Nephron progenitor cell (in vitro differentiated cells): ENCODE results near the gene EFCC1.

Experiments used
- DNase-seq: peaks from one replicate; pipeline ENCODE4 v3.0.0; 2021
- H3K27ac Mint-ChIP-seq: 2 replicates; pipeline ENCODE4 v1.8.0; 2021; ENCODE audit warnings: mild to moderate bottlenecking, moderate library complexity, mixed read lengths
- H3K27me3 Mint-ChIP-seq: 2 replicates; pipeline ENCODE4 v1.8.0; 2021; ENCODE audit warnings: mild to moderate bottlenecking, low read depth, mixed read lengths; ENCODE audit not compliant: poor library complexity
- H3K36me3 Mint-ChIP-seq: 2 replicates; pipeline ENCODE4 v1.8.0; 2021; ENCODE audit warnings: low read depth, mixed read lengths
- H3K4me1 Mint-ChIP-seq: 2 replicates; pipeline ENCODE4 v1.8.0; 2021; ENCODE audit warnings: mixed read lengths
- H3K4me3 Mint-ChIP-seq: 2 replicates; pipeline ENCODE4 v1.8.0; 2021; ENCODE audit warnings: mild to moderate bottlenecking, moderate library complexity, mixed read lengths
- H3K9me3 Mint-ChIP-seq: 2 replicates; pipeline ENCODE4 v1.8.0; 2021; ENCODE audit warnings: mild to moderate bottlenecking, moderate library complexity, mixed read lengths
- TF ChIP-seq, protein P1 (sequence below): fragments of 200-600 bp; sonication (generic); IDR thresholded peaks from 2 replicates; pipeline ENCODE4 v1.5.0; 2021; ENCODE audit warnings: antibody characterized with exemption

Gene EFCC1

DNA sequence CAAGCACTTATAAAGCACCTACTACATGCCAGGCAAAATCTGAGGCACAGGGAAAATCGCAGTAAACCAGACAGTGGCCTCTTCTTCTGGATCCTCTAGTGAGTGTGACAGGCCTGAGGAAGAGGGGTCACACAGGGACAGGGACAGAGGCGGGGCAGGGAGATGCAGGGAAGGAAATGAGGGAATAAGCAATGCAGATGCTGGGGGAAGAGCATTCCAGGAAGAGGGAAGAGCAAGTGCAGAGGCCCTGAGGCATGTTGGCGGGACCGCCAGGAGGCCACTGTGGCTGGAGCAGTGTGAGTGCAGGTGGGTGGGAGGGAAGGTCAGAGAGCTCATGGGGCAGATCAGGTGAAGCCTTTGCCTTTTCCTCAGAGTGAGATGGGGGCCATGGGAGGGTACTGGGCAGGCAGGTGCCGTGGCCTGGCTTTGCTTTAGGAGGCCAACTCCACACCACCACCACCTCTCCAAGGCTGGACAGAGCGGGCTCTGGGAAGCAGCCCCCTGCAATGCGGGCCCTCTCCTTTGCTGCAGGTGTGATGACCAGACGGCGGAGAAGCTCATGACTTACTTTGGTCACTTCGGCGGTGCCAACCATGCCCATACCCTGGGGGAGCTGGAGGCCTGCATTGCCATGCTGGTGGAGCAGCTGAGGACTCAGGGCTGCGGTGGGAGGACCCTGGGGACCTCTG lies 32.7 kb downstream of the EFCC1 start:
- Mint-ChIP-seq H3K9me3 (peaks cover 4% of the 10 kb centered on the region), H3K4me3 (no peak overlapping the region), H3K4me1 (peaks cover 23% of the 10 kb centered on the region), H3K36me3 (no peaks in the 10 kb centered on the region), H3K27ac (no peak overlapping the region), H3K27me3 (peaks cover 4% of the 10 kb centered on the region)
- TF ChIP-seq, protein P1, sequence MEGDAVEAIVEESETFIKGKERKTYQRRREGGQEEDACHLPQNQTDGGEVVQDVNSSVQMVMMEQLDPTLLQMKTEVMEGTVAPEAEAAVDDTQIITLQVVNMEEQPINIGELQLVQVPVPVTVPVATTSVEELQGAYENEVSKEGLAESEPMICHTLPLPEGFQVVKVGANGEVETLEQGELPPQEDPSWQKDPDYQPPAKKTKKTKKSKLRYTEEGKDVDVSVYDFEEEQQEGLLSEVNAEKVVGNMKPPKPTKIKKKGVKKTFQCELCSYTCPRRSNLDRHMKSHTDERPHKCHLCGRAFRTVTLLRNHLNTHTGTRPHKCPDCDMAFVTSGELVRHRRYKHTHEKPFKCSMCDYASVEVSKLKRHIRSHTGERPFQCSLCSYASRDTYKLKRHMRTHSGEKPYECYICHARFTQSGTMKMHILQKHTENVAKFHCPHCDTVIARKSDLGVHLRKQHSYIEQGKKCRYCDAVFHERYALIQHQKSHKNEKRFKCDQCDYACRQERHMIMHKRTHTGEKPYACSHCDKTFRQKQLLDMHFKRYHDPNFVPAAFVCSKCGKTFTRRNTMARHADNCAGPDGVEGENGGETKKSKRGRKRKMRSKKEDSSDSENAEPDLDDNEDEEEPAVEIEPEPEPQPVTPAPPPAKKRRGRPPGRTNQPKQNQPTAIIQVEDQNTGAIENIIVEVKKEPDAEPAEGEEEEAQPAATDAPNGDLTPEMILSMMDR, result no peak
- DNase-seq, result no peak

DNA sequence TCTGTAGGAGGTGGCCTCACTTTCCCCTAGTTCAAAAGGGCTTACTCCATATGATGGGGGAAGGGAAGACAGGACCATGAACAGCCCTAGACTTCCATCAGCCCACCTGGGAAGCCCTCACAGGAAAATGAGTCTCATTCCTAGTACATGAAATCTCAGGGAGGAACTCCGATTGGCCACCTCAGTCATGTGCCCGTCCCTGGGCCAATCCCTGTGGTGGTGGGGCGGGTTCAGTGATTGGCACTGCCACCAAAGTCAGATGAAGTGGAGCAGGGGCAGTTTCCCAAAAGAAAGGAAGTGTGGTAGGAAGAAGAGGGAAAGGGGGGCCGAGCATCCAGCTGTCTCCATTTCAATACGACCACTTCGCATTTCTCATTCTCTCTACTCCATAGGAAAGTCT lies 33.5 kb downstream of the EFCC1 start:
- TF ChIP-seq, protein P1, result no peak
- no peaks in the 10 kb centered on the region for H3K9me3 Mint-ChIP-seq
- H3K4me3 Mint-ChIP-seq, result no peak overlapping the region
- H3K27me3 Mint-ChIP-seq, result peaks cover 4% of the 10 kb centered on the region
- H3K27ac Mint-ChIP-seq, result no peak overlapping the region
- no peak for DNase-seq
- H3K4me1 Mint-ChIP-seq, result peaks cover 26% of the 10 kb centered on the region
- H3K36me3 Mint-ChIP-seq, result no peaks in the 10 kb centered on the region

DNA sequence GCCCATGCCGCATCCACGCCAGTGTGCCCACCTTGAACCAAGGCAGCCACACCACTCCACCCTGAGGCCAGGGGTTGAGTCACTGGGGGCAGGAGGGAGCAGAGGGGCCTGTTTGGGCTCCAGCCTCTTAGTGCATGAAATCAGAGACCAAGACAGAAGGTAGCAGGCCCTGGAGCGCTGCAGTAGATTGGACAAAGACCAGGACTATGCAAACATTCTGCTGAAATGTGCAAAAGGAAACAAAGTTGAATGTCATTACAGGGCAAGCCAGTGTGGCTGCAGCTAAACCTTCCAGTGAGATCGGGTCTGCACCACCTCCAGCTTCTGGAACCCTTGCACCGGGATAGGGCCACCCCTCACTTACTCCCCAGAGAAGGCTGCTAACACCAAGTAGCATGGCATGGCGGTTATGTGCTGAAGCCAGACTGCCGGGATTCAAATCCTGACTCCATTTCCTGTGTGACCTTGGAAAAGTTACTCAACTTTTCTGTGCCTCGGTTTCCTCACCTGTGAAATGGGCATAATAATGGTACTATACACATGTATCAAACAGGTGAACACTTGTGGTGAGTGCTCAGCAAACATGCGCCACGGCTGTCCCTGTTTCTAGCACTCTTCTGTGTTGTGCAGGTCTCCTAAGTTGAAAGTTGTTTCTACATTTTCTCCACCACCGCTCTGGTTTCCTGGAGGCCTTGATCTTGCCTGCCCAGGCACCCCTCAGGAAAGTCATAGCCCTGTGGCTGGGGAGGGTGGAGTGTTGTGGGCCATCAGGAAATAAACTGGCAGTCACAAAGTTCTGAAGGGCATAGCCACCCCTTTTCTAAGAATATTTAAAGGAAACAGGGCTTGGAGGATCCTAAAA lies 34.5 kb downstream of the EFCC1 start:
- TF ChIP-seq, protein P1, result no peak
- no peaks in the 10 kb centered on the region for H3K36me3 Mint-ChIP-seq
- H3K4me1 Mint-ChIP-seq, result peaks cover 32% of the 10 kb centered on the region
- H3K4me3 Mint-ChIP-seq, result no peak overlapping the region
- no peak for DNase-seq
- peaks cover 9% of the 10 kb centered on the region for H3K27me3 Mint-ChIP-seq
- H3K9me3 Mint-ChIP-seq, result no peaks in the 10 kb centered on the region
- peak overlapping the region; percentile 43 for H3K27ac Mint-ChIP-seq

DNA sequence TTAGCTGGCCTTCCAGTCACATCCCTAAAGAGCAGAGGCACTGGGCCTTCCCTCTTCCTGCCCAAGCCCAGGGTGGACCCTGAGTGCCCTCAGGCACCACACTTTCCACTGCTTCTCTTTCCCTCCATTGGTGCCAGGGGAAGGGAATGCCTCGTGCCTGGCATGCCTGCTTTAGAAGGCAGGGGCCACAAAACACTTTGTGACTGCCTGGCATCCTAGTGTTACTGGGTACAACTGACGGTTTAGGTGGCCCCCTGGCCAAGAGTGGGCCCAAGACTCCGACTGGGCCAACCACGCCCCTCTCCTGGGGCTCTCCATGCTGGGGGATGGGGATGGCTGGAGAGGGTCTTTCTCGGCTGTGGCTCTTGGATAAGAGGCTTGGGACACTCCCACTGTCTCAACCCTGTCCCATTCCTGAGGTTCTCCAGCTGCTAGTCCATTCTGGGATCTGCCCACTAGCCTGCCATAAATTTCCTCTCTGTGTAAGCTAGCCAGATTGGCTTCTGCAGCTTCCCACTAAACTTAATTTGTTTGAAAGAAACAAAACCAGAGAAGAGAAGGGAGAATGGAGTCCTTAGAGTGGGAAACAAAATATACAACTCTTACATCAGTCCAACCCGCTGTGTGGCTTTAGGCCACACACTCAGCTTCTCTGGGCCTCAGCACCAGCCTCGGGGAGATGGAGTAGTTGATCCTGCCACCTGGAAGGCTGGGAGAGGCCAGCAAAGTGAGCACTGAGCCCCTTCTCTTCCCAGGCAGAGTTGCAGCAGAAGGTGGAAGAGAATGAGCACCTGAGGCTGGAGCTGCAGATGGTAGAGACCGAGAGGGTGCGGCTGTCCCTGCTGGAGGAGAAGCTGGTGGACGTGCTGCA lies 35.4 kb downstream of the EFCC1 start:
- no peak for DNase-seq
- Mint-ChIP-seq H3K4me1 (peaks cover 30% of the 10 kb centered on the region), H3K9me3 (no peaks in the 10 kb centered on the region), H3K36me3 (no peaks in the 10 kb centered on the region), H3K27ac (no peak overlapping the region), H3K4me3 (no peak overlapping the region), H3K27me3 (peaks cover 9% of the 10 kb centered on the region)
- TF ChIP-seq, protein P1, result no peak

DNA sequence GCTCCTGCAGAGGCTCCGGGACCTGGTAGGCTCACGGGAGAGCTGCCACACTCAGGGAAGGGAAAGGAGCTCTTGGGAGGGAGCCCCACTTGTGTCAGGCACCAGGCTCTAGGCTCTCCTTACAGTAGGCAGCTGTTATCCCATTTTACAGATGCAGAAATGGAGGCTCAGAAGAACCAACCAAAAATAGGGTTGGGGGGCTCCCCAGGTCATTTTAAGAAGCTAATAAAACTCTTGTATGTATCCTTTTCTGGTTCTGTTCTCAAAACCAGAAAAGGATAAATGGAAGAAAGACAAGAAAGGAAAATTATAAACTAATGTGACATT lies 36.0 kb downstream of the EFCC1 start:
- Mint-ChIP-seq H3K4me3 (no peak overlapping the region), H3K27ac (no peak overlapping the region), H3K27me3 (peaks cover 9% of the 10 kb centered on the region), H3K9me3 (peaks cover 5% of the 10 kb centered on the region), H3K4me1 (peaks cover 27% of the 10 kb centered on the region), H3K36me3 (no peaks in the 10 kb centered on the region)
- TF ChIP-seq, protein P1, result no peak
- DNase-seq, result no peak
